GM21528 (cell line): Measurements from ENCODE around the gene RELN.

Experiments
- ATAC-seq: cut with Tn5 transposase; IDR thresholded peaks from one replicate; pipeline ENCODE4 v1.9.1; 2021; ENCODE audit warnings: mild to moderate bottlenecking, moderate library complexity; ENCODE audit not compliant: unreplicated experiment, low FRiP score

Gene RELN

DNA sequence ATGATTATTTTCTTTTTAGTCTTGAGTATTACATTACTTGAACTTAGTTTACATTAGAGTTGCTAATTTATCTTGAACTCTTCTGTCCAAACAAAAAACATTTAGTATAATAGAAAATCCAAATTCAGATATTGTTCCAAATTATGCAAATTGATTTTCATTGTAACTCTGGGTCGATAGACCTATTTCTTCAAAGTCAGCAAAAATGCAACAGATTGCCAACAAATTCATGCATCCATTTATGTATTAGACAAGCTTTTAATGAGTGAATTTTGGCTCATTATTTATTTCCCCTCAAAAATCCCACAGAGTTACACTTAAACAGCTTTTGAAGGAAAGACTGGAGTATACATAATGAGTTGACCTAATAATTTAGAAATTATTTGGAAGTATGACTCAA is 240.8 kb downstream of the RELN start:
- no peak for ATAC-seq

DNA sequence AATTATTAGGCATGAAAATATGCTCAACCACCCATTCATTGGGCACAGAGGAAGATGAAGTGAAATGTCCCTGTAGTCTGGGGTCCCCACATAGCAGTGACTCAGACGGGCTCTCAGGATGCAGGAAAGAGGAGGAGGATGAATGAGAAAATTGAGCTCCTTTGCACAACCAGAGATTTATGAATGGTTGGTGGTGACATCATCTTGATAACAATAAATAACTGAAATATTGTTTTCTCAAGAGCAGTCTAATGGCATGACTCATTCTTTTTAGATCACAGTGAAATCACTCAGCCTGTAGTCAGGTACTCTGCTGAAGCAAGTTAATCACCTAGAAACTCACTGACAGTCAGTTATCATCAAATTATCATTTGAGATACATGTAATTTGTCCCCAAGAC is 254.1 kb downstream of the RELN start:
- no peak for ATAC-seq

DNA sequence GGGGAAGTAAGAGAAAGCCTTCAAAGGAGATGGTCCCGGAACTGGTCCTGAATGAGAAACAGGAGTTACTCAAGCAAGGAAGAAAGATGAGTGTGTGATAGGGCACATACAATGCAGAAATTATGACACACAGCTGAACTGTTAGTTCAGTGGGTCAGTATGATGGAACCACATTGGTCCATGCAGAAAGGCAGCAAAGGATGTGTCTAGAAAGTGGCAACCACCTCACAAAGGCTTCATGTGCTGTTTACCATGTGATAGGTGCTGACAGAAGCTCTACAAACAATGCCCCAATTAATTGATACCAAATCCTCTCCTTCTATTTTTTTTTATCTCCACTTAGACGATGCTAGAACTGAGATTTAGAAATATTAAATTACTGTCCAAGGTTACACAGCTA is 258.3 kb downstream of the RELN start:
- no peak for ATAC-seq

DNA sequence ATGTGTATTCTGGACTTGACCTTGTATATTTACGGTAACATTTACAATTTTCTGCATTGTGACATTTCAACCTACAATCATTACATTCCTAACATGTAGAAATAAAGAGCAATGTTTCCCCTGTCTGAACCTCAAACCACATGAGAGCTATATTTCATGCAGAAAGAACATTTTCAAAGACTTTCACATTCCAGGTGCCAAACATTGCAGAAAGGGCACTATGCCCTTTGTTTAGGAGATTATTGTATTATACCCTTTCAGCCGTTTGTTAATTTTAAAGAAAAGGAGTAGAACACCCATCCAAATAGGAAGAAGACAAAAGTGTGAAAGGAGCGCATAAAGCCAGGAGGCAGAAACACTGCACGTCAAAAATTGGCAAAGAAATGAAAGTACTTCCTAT is 260.4 kb downstream of the RELN start:
- ATAC-seq: no peak

DNA sequence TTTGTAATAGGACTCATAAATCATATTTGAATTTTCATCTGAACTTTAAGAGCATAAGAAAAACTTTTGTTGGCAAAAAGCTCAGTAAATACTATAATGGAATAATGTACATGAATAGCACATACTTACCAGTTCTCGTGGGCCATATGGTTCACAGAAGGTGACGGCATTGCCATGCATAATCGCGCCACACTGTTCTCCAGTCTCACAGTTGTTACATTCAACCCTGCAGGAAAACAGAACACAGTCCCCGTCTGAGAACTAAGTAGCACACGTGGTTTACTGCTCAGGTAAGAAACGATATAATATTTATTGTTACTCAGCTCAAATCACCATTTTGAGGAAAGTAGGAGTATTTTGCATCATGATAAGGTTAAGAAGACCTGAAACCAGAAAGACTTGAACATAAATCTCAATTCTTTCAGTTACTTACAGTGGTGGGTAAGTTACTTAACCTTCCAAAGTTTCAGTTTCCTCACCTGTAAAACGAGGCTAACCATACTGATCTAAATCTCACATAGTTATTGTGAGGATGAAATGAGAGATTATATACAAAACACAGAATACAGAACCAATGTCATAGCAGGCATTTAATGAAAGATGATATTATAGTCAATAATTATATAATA is 261.4 kb downstream of the RELN start:
- no peak for ATAC-seq

DNA sequence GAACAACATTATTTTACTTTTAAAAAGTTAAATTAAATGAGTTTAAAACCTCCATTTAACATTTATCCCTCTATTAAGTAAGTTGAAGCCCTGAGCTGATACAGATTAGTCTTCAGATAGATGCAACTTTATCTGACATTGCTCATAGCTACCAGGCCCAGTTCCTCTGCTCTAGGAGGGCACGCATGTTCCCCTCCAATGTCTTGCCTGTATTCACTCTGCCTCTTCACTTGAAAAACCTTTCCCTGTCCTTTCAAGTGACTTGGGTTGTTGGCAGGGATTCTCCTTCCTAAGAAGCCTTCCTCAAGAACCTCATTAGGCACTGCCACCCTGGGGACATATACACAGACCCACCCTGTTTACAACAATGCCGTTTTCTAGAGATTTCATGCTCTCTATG is 270.4 kb downstream of the RELN start:
- no peak for ATAC-seq

DNA sequence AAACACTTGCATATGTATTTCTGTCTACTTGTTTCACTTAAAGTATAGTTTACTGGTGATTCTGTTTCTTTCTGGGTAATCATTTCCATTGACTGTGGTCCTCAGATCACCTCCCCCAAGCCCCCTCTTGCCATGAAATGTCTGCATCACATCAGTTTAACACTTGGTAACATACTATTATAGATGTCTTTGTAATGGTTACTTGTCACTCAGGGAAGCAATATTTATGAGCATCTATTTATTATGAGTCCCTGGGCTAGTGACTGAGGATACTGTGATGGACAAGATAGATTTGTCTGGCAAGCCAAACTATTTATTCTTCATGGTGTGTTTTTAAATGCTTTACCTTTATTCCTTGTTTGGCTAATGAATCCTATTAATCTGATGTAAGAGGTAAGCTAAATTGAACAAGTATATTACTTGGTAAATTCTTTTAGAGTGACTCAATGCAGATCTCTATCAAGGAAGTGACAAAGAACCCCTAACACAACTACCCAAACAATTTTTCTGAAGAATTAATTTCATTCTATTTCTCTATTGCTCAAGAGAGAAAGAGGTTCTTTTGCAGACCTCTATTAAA is 270.9 kb downstream of the RELN start:
- ATAC-seq: no peak

DNA sequence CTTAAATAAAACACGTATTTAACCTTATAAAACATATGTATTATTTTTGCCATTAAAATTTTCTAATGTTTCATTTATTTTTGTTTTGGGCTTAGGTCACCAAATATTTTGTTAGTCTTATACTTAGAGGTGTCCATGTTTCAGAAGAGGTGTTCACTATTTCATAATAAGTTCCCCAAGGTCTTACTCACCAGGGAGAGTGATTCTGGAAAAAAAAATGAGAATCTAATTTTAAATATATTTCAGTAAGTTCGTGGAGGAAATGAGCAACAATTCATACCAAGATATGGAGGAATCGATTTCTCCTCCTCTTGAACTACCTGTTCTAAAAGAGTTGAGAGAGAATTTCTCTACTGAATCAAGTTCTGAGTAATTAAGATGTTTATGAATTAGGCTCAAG is 271.9 kb downstream of the RELN start:
- ATAC-seq: no peak

DNA sequence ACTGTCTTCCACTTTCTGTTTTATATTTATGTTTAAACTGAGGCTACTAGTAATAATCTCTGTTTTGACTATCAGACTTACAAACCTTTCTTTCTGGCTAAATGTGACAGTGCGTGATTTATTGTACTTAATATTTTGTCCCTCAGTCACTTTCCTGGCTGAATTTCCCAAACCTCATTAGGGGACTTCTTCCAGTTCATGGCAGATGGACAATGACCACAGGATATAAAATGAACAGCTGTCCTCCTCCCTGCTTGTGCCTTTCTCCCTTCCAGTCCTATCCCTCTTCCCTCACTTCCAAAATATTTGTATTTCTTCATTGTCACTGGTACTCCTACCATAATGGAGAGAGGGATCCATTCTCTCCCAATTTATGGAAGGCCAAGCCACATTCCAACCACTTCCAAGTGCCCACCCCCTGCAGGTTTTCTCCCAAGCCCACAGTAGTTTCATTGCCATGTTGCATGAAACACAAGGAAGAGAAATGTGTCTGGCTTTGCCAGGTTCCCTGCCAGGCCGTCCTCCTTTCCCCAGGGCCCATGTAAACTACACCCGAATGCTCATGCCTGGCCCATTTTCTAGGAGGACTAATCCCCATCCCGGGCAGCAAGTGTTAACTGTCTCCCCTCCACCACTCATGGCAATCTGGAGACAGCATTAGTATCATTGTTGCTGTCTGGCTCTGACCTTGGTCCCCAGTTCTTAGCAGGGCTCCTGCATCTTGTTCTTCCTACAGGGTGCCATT is 273.9 kb downstream of the RELN start:
- no peak for ATAC-seq

DNA sequence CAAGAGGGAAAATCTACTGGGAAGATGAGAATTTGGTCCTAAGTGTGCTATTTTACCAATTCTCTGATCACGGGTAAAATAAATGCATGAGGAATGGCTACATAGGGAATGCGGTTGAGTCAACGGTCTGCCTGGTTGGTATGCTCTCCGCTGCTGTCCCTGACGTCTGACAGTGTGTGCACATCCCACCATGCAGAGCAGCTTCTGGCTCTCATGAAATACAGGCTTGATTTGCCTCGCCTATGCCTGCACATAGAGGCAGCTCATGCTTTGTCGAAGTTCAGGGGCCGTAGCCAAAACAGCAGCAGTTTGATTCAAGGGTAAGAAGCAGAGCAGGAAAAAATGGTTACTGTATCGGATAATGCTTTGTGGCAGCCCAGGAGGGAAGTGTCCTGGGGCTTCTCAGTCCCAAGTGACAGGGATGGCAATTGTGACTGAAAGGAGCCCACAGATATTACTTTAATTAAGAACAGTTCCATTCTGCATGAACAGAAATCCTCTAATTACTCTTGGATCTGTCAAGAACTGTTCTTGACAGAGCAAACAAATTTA is 275.0 kb downstream of the RELN start:
- ATAC-seq: no peak

DNA sequence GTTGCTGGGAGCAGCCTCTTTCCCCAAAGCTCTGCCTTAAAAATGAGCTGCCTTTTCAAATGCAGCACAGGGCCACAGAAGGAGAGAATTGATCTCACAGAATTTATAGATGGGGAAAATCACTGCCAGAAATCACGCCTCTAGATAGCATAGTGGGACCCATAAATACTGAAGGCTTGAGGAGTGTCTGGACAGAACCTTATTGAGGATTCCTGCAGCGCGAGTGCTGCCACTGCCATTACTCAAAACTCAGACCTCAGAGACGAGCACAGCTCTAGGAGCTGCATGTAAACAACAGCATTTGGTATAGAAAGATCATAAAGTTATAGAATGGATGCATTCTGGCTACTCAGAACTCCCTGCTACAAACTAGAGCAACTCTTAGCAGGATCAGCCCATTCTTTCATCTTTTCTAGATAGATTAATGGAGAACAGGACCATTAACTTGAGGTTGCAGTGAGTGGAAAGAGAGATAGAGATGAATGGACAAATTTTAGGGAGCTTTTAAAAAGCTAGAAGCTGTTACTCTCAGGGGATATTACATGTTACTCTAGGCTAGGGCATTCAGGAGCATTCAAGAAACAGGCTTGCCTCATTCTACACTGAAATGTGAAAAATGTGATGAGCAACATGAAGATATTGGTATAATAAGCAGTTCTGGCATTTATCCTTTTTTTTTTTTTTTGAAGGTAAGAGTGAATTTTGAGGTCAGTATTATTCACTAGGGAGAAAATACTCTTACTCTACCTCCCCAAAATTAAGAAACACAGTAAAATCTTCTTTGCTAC is 276.3 kb downstream of the RELN start:
- ATAC-seq: no peak

DNA sequence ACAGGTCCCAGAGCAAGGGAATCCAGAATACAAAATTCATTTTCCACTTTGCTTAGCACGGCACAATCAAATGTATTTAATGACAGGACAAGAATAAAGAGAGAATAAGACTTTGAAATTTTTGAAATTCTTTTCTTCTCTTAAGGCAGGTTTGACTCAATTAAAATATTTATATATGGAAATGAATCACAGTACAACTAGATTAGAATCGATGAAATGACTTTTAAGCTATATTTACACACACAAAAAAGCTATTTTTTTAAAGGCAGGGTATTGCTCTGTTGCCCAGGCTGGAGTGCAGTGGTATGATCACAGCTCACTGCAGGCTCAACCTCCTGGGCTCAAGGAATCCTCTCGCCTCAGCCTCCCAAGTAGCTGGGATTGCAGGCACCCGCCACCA is 278.0 kb downstream of the RELN start:
- ATAC-seq: no peak

DNA sequence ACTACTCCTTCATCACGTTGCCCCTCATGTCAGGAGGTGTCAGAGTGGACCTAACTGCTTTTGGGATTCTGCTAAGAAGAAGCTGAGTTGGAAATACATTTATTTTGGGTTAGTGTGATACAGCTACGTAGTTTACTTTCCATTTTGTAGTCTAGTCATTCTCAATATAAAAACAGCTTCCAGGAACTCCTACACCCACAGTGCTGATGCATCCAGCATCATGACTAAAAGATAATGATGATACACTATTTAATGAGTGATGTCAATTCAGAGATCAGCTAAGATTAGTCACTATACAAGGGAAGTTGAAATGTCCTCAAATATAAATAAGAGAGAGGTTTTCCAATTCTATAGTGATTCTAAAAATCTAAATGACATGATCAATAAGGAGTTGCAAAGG is 279.2 kb downstream of the RELN start:
- no peak for ATAC-seq

DNA sequence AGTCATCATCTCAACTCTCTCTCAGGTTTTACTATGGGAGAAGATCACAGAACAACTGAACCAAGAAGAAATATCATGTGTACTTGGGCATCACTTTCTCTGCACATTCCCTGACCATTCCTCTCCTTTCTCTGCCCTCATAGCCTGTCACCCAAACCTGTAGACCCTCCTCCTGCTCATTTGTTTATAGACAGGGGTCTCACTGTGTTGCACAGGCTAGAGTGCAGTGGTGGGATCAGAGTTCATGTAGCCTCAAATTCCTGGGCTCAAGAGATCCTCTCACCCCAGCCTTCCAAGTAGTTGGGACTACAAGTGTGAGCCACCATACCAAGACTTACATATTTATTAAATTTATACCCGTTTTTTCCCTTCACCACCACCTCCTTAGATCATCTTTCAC is 282.7 kb downstream of the RELN start:
- no peak for ATAC-seq

DNA sequence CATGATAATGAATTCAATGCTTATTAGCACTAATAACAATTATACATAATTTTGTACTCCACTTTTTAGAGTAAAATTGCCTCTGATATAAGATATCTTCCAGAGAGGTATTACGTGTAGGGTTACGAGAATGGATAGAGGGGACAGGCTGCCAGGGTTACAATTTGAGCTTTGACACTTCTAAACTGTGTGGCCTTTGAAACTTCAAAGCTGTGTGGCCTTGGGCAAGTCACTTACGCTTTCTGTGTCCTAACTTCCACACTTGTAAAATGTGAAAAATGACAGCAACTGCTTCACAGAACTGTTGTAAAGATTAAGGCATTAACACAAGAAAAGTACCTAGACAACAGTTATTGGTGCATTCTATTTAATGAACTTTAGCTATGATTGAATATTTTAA is 283.9 kb downstream of the RELN start:
- no peak for ATAC-seq

DNA sequence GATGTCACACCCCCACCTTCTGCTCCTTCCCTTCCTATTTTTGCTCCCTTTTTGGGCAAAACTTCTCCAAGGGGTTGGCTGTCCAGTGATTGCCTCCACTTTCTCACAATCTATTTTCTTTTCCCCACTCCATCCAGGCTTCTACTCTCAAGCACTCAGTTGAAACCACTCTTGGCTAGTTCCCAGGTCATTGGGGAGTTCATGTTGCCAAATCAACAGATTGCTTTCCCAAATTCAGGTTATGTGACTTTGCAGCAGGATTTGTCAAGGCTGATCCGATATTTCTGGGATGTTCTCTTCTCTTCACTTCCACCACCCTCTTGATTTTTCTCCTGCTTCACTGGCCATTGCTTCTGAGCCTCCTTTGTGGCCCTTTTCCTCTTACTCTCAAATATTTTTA is 284.8 kb downstream of the RELN start:
- no peak for ATAC-seq

DNA sequence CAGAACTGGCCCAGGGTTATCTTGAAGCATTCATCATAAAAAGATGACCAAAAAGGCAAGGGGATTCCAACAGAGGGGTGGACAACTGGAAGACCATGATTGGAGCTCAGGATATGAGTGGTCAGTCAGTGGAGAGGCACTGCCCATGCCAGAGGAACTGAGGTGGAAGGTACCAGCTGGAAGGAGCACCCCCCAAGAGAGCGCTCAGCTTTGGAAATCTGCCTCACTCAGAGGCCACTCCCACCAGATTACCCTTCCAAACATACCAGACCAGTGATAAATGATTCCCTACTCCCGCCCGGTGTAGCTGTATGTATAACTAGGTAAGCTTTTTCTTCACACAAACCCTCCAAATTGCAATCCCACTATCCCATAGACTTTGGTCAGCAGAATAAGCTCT is 286.5 kb downstream of the RELN start:
- ATAC-seq: no peak

DNA sequence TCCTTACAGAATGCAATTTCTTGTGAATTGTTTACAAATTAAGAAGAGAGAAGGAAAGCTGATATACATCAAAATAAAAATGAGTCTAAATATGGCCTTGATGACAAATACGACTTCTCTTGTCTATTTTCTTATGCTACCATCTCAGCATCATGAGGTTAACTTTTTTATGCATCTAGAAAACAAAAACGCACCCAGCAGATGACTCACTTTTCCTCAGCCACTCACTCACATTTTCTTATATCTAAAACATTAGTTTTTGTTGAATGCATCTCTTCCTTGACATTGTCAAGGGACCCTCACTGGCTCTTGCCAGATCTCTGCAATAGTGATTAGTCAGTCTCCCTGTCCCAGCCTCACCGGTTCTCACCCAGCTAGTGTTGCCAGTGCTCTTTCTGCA is 287.0 kb downstream of the RELN start:
- no peak for ATAC-seq

DNA sequence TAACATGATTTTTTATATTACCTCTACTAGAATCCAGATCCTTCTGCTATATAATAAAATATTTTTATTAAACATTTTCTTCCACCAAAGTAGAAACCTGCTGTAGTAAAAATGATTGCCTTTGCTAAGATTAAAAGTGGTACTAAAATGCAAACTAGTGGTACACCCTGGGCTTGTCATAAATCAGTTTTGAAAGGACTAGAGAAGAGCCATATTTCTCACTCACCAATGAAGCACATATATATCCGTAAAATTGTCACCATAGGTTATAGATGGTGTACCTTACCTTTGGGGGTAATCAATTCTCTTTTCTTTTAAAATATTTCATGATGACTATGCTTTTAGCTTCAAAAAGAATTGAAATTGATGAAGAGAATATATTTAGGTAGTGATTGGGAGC is 290.4 kb downstream of the RELN start:
- no peak for ATAC-seq

DNA sequence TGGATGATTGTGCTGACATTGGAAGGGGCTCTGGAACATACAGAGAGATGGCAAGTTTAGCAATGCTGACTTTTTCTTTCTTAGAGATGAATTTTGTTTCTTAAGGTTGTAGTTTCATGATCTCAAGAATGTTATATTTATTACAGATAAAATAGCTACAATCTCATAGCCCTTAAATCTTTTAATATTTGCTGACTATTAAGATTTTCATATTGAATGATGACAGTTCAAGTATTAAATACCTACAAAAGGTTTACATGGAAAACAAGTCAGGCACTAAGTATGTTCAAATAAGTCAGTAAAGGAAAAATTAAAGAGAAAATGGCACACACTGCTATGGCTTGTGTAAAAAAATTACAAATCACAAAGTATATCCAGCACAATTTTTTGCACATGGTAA is 291.4 kb downstream of the RELN start:
- ATAC-seq: no peak

DNA sequence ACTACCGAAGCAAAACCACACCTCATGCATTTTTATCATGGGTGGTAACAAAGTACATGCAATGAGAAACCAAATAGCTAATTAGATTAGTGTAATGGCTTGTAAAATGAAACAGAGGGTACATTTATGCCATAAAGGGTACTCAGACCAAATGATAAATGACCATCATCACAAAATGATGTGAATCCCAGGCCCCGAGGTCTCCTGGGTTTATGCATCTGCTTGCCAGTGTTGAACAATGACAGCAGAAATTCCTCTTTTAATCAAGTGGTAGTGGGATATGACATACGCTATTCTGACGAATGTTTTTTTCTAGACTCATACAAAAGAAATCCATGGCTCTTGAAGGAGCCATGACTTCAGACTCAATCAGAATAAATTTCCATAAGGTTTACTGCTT is 293.9 kb downstream of the RELN start:
- no peak for ATAC-seq
